K562 (cell line): Measurements from ENCODE around the gene PAN2. TPM values are rescaled to one million over a fixed set of nuclear protein-coding genes. Genes with fewer than 3 reads are reported as not detected.

Source experiments
- CBX2 ChIP-seq: fragments of 200-600 bp; sonication (generic); IDR thresholded peaks from one replicate; pipeline ENCODE4 v1.6.1; 2012; ENCODE audit warnings: mild to moderate bottlenecking, low read length, inconsistent platforms; ENCODE audit not compliant: insufficient read depth, poor library complexity, severe bottlenecking
- CEBPB ChIP-seq: fragments of 450-650 bp; IDR thresholded peaks from 2 replicates; pipeline ENCODE4 v1.6.1; 2016; ENCODE audit warnings: missing genetic modification characterization, missing compliant biosample characterization
- CHD7 ChIP-seq: fragments of 200-600 bp; sonication (generic); IDR thresholded peaks from one replicate; pipeline ENCODE4 v1.6.1; 2012; ENCODE audit warnings: mild to moderate bottlenecking, low read depth, low read length, inconsistent platforms
- DACH1 ChIP-seq: fragments of 450-650 bp; IDR thresholded peaks from 2 replicates; pipeline ENCODE4 v1.6.1; 2018; ENCODE audit not compliant: partially characterized antibody
- EP400 ChIP-seq: fragments of 450-650 bp; IDR thresholded peaks from 2 replicates; pipeline ENCODE4 v1.6.1; 2017; ENCODE audit warnings: antibody characterized with exemption, mild to moderate bottlenecking, moderate library complexity
- HDAC1 ChIP-seq, 2 experiments: fragments of 450-650 bp; IDR thresholded peaks; 2 replicates each; pipeline ENCODE4 v1.6.1; 2016 to 2017; ENCODE audit warnings: inconsistent platforms in 1 of 2, mild to moderate bottlenecking in 1 of 2, moderate library complexity in 1 of 2
- HNRNPH1 ChIP-seq: fragments of 200-400 bp; formaldehyde crosslinking; optimal IDR thresholded peaks from 2 replicates; pipeline ENCODE3; 2017; ENCODE audit warnings: low read depth, mild to moderate bottlenecking, low read length, moderate library complexity
- ILF3 ChIP-seq: fragments of 450-650 bp; IDR thresholded peaks from 2 replicates; pipeline ENCODE4 v1.6.1; 2018; ENCODE audit warnings: antibody characterized with exemption, mild to moderate bottlenecking, moderate library complexity, borderline replicate concordance
- NRF1 ChIP-seq, 2 experiments: fragments of 450-650 bp; IDR thresholded peaks in 1 of 2; conservative IDR thresholded peaks in 1 of 2; 2 replicates each; pipeline ENCODE4 v1.6.1; 2014; ENCODE audit warnings: mild to moderate bottlenecking in 2 of 2
- PHF8 ChIP-seq: fragments of 200-600 bp; sonication (generic); IDR thresholded peaks from 2 replicates; pipeline ENCODE4 v1.6.1; 2012; ENCODE audit warnings: mixed run types, mild to moderate bottlenecking, inconsistent platforms, low read length, moderate library complexity, borderline replicate concordance
- POLR2B ChIP-seq: fragments of 450-650 bp; IDR thresholded peaks from 2 replicates; pipeline ENCODE4 v1.6.1; 2018; ENCODE audit warnings: low read depth; ENCODE audit not compliant: partially characterized antibody
- RBBP5 ChIP-seq: fragments of 200-600 bp; sonication (generic); IDR thresholded peaks from 2 replicates; pipeline ENCODE4 v1.6.1; 2012; ENCODE audit warnings: borderline replicate concordance, mild to moderate bottlenecking, low read length, control low read depth, inconsistent platforms; ENCODE audit not compliant: insufficient read depth, poor library complexity, severe bottlenecking
- SNIP1 ChIP-seq: fragments of 450-650 bp; IDR thresholded peaks from 2 replicates; pipeline ENCODE4 v1.7.1; 2017; ENCODE audit warnings: low read depth, mild to moderate bottlenecking
- SOX6 ChIP-seq: fragments of 450-650 bp; IDR thresholded peaks from 2 replicates; pipeline ENCODE4 v1.6.1; 2014; ENCODE audit warnings: mild to moderate bottlenecking
- TAL1 ChIP-seq: fragments of 450-650 bp; IDR thresholded peaks from 2 replicates; pipeline ENCODE4 v1.6.1; 2016; ENCODE audit warnings: mild to moderate bottlenecking
- U2AF2 ChIP-seq: fragments of 200-400 bp; formaldehyde crosslinking; optimal IDR thresholded peaks from 2 replicates; pipeline ENCODE3; 2017; ENCODE audit warnings: low read depth, mild to moderate bottlenecking, low read length
- ZFP30 ChIP-seq: fragments of 250-450 bp; sonication (Bioruptor Pico); IDR thresholded peaks from 2 replicates; pipeline ENCODE4 v1.8.0; 2022; ENCODE audit warnings: moderate library complexity, mild to moderate bottlenecking, inconsistent platforms, borderline replicate concordance
- polyA plus RNA-seq, 8 experiments: library from polyadenylated mRNA; depleted of rRNA in 4 of 8; stranded (reverse) in 5 of 8; unstranded in 3 of 8; fragments of >200 nt; fragmentation: Nextera tagmentation in 2 of 8; fragmentation: Illumina TruSeq in 1 of 8; extraction: Ambion mirVana in 2 of 8; extraction: Trizol in 1 of 8; gene quantifications; 2 replicates each; pipeline versions ENCODE4 v1.2.1 to v1.2.3, GENCODE V29; 2011 to 2014; ENCODE audit warnings: inconsistent platforms in 1 of 8, missing spikeins in 1 of 8
- total RNA-seq, 7 experiments: library from RNA; depleted of rRNA in 6 of 7; stranded (reverse); fragments of >200 nt in 6 of 7; fragmentation: Illumina TruSeq in 2 of 7; extraction: Trizol in 2 of 7; gene quantifications; 2 replicates each; pipeline versions ENCODE4 v1.2.1 to v1.2.3, GENCODE V29; 2011 to 2021; ENCODE audit warnings: low replicate concordance in 1 of 7

The PAN2 gene
- total and polyA plus RNA-seq, 9 of the 15 experiments (the other 6 are each of a cell fraction or from before 2014, with no cell fraction given) = 15.0 to 66.1 (median 25.9) TPM

GRCh38 chr12:56336361-56337167 lies 2.8 kb upstream of the PAN2 start (continued):
- TF ChIP-seq NRF1 (conservative IDR thresholded peaks at IDR 0.05 in 1 of 2, IDR thresholded peaks at IDR 0.05 in 1 of 2) (peak; percentile 54 to 63; a peak in 3 of 4 replicates), PHF8 (peak; percentile 39; the same call in 1 of the 2 replicates), CEBPB (tag) (no peak), HDAC1 (IDR thresholded peaks at IDR 0.05) (peak in 1 of 2 experiments; percentile 59; a peak in 2 of 4 replicates), CHD7 (no peak), SNIP1 (no peak), TAL1 (0 out of 2 replicates have a peak, but pooled peaks have one; percentile 27), EP400 (peak; percentile 91), ZFP30 (CRISPR knock-in tag) (no peak), POLR2B (peak; percentile 94), HNRNPH1 (no peak), SOX6 (peak; percentile 53), CBX2 (no peak), DACH1 (peak; percentile 83), ILF3 (no peak), RBBP5 (no peak), U2AF2 (no peak)
